GM04503 (cell line): Measurements from ENCODE around the gene SLC25A6.
"Not testable (repeated sequence)": the region's sequence is repeated elsewhere in the genome, so short reads cannot be mapped to it uniquely, and the experiment has no call there.

Experiments used
- DNase-seq: peaks from one replicate; pipeline ENCODE4 v3.0.0-alpha.2; 2012; ENCODE audit warnings: low read depth

Gene SLC25A6

DNA sequence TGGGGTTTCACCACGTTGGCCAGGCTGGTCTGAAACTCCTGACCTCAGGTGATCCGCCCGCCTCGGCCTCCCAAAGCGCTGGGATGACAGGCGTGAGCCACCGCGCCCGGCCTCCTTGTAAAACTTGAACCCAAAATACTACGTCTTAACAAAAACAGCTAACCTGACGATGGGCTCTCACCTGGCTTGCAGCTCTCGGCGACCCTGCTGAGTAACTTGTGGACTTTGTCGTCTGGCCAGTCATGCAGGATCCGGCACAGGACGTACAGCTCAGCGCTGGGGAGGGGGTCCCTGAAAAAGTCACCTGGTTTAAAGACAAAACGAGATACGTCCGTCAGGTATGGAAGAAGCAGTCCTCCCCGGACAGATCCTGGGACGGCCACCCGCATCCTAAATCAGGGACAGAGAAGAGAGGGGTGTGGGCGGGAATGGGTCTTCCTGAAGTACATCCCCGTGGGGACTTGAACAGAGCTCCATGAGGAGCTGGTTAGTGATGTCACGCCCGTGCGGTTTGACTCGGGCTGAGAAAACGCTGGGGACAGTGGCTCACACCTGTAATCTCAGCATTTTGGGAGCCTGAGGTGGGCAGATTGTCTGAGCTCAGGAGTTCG, 20.7 kb upstream of the SLC25A6 start:
- no peak for DNase-seq

DNA sequence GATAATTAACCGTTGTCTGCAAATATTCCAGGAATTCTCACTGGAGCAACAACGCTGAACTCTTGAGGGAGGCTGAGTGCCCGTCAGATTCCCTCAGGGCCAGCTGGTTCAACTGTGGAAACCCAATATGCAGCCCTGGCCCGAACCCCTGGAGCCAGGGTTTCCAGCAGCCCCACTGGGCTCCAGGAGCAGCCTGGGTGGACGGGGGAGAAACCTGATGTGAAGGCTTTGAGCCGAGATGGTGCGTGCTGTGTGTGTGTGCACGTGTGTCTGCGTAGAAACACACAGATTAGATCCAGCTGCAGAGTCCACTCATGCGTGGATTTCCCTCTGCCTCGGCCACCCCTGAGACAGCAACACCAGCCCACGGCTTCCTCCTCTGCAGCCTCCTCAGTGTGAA, 19.4 kb upstream of the SLC25A6 start:
- DNase-seq: no peak

DNA sequence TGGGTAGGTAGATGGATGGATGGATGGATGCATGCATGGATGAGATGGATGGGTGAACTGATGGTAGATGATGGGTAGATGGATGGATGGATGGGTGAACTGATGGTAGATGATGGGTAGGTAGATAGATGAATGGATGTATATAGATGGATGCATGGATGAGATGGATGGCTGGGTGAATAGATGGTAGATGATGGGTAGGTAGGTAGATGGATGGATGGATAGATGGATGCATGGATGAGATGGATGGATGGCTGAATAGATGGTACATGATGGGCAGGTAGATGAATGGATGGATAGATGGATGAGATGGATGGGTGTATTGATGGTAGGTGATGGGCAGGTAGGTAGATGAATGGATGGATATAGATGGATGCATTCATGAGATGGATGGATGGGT, 15.1 kb upstream of the SLC25A6 start:
- DNase-seq: no peak

DNA sequence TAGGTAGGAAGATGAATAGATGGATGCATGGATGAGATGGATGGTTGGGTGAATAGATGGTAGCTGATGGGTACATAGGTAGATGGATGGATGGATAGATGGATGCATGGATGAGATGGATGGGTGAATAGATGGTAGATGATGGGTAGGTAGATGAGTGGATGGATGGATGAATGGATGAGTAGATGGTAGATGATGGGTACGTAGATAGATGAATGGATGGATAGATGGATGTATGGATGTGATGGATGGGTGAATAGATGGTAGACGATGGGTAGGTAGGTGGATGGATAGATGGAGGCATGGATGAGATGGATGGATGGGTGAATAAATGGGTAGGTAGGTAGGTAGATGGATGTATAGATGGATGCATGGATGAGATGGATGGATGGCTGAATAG, 13.9 kb upstream of the SLC25A6 start:
- DNase-seq: not testable (repeated sequence)

DNA sequence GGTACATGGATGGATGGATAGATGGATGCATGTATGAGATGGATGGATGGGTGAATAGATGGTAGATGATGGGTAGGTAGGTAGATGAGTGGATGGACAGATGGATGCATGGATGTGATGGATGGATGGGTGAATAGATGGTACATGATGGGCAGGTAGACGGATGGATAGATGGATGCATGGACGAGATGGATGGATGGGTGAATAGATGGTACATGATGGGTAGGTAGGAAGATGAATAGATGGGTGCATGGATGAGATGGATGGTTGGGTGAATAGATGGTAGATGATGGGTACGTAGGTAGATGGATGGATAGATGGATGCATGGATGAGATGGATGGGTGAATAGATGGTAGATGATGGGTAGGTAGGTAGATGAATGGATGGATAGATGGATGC, 12.0 kb upstream of the SLC25A6 start:
- DNase-seq: not testable (repeated sequence)

DNA sequence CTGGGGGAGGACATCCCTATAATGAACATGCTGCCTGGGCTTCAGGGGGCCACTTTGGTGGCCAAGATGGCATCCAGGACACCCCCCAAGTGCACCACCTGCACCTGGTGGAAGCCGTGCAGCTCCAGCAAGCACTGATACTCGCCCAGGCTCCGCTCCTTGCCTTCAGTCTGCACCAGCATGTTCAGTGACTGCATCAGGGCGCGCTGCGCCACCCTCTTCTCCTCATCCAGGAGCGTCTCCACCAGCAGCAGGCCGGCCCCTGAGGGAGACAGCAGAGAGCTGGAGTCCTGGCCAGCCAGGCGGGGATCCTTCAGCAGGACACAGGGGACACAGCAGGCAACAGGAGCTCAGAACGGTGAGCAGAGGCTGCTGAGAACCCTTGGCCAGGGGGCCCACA, 11.3 kb upstream of the SLC25A6 start:
- DNase-seq: no peak

DNA sequence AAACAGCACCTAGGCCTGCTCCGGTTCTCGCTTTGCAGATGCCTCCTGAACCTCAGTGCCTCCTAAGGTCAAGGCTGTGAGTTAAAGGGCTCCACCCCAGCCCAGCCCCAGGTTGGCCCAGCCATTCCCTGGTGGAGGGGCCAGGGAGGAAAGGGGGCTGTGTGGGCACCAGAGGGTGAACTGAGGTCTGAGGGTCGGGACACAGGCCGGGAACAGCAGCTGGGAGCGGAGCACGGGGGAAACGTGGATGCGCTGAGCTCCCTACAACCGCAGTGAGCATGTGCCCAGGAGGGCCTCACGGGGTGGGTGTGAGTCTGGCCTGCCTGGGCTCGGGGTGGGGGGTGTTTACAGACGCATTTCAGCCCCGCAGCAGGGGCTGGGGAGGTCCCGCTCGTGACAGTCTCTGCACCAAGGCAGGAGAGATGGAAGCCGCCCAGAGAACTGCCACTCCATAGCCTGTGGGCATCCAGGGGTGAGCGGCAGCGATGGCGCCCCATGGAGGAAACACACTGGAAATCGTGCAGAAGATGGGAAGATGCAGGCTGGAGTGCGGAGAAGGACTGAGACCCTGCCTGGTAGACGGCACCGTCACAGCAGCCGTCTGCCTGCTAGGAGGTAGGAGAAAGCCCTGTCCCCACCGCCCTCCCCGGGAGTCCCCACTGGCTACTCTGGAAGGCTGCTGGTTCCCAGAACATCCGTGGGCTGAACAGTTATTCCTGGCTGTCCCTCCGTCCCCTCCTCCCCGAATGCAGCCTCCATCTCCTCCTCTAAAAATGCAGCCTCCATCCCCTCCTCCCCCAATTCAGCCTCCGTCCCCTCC, 9.9 kb upstream of the SLC25A6 start:
- no peak for DNase-seq

DNA sequence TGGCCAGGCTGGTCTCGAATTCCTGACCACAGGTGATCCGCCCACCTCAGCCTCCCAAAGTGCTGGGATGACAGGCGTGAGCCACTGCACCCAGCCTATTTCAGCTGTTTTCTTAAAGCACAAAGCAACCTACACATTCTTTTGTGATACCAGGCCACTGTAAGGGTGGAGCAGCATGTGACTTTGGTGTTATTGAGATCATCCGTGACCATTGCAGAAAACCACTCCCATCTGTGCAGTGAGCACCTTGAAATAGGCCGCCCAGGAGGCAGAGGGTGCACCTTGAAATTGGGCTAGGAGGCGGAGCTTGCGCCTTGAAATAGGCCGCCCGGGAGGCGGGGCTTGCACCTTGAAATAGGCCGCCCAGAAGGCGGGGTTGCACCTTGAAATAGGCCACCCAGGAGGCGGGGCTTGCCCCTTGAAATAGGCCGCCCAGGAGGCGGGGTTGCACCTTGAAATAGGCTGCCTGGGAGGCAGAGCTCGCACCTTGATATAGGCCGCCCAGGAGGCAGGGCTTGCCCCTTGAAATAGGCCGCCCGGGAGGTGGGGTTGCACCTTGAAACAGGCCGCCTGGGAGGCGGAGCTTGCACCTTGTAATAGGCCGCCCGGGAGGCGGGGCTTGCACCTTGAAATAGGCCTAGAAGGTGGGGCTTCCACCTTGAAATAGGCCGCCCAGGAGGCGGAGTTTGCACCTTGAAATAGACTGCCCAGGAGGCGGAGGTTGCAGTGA, 9.0 kb upstream of the SLC25A6 start:
- DNase-seq: no peak

DNA sequence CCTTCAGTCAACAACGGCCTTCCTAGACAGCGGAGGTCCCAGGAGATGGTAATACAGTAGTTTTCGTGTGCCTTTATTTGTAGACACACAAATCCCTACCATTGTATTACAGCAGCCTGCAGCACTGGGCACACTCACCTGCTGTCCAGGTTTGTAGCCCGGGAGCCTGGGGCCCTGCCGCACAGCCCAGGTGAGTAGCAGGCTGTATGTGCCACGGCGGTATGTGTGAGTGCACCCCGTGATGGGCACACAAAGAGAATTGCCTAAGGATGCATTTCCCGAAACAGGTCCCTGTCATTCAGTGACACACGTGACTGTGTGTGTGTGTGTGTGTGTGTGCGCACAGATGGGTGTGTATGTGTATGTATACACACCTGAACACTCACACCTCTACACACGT, 8.1 kb upstream of the SLC25A6 start:
- no peak for DNase-seq

DNA sequence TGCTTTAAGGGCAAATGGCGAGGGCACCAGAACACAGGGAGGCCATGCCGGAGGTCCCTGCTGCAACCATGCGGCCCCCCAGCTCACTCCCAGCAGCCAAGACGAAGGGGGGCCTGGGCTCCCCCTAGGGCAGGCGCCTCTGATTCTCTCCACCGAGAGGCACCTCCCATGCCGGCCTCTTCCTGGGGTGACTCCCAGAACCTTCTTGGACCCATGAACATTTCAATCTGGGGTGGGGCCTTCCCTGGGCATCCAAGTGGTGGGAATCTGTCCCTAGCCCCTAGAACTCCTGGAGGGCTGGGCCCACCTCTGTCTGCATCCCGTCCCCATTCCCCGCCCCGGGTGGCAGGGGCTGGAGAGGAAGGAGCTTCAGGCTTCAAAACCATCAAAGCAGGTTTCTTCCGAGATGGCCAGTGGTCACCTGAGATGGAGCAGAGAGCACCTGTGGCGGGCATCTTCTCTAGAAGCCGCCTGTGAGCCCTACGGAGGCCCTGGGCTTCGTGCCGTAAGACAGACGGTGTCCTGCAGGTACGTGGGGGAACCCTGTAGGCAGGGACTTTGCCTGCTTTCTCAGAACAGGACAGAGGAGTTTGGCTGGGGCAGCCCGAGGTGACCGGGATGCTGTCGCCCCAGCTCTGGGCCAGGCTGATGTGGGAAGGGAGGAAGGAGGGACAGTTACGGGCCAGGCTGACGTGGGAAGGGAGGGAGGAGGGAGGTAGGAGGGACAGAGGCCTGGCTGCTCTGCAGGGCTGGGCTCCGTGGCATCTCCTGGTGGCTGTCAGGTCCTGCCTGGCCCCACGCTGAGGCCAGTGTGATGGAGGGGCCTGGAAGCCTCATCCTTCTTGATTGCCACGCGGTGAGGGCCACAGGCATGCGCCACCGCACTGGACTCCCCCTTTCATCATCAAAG, 6.8 kb upstream of the SLC25A6 start:
- no peak for DNase-seq

DNA sequence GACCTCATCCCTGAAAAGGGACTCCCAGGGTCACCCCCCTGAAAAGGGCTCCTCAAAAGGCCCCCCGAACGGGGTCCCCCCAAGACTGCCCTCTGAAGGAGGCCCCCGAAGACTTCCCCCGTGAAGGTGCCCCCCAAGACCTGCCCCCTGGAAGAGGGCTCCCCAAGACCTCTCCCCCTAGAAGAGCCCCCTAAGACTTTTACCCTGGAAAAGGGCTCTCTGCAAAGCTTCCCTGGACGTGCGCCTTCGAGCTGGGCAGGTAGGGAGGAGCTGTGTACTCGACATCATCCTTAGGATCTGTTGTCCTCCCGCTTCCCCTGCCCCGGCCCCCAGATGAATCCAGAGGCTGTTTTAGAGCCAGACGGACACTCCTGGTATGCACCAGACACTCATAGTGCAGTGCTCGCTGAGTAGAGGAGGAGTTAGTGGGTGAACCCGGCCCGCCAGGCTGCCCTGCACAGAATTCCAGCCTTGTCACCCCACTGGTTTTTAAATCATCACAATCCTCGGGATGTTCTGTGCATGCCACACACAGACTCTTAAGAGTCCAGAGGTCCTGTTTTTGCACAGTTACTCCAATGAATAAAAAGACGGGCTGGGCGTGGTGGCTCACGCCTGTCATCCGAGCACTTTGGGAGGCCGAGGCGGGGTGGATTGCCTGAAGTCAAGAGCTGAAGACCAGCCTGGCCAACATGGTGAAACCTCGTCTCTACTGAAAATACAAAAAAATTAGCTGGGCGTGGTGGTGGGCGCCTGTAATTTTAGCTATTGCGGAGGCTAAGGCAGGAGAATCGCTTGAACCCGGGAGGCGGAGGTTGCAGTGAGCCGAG, 5.7 kb upstream of the SLC25A6 start:
- no peak for DNase-seq

DNA sequence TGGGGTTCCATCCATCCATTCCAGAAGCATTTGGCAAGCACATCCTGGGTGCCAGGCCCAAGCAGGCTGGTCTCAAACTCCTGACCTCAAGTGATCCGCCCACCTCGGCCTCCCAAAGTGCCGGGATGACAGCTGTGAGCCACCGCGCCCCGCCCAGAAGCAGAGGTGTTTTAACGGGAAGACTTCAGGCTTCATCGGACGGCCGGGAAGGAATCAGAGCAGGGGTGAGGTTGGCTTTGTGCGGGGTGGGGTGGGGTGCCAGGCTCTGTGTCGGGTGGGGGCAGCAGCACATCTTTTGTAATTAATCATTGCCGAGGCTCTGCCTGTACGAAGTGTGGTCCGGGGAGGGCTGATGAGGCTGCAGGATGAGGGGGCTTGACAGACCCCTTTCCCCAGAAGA, 5.1 kb upstream of the SLC25A6 start:
- no peak for DNase-seq

DNA sequence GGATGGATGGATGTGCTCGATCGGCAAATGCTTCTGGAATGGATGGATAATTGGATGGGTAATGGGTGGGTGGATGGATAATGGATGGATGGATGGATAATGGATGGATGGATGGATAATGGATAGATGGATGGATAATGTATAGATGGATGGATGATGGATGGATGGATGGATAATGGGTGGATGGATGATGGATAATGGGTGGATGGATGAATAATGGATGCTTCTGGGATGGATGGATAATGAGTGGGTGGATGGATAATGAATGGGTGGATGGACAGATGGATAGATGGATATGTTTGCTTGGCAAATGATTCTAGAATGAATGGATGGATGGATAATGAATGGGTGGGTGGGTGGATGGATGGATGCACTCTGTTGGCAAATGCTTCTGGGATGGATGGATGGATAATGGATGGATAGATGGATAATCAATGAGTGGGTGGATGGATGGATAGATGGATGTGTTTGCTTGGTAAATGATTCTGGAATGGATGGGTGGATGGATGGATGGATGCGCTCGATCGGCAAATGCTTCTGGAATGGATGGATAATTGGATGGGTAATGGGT, 3.8 kb upstream of the SLC25A6 start:
- DNase-seq: no peak

DNA sequence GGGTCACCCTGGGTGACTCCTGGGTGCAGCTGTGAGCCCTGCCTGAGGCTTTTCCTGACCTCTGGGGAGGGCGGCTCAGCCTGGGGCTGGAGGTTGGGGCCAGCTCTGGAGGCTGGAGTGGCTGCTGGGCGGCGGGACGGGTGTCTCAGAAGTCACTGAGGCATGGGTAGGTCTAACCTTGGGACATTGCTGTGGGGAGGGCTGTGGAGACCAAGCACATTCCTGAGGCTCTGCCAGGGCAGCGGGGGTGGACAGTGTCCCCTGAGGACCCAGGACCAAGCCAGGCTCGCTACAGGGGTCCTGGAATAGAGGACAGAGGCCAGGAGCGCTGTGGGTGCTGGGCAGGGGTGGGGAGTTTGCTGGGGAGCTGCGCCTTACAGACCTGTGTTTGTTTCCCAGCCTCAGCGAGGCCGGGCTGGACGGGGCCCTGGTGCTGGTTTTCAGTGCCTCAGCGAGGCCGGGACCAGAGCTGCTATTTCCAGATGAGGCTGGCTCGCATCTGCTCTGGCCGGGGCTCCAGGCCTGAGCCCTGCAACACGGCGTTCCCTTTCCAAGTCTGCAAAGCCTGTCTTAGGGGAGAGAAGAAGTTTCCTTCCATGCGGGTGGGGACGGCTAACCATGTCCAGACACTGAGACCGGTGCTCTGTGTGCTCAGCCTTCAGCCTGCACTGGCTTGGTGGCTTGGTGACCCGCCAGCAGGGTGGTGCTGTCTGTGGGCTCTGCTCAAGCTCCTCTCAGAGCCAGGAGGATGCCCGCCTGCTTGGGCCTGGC, 3.0 kb upstream of the SLC25A6 start:
- DNase-seq: no peak

DNA sequence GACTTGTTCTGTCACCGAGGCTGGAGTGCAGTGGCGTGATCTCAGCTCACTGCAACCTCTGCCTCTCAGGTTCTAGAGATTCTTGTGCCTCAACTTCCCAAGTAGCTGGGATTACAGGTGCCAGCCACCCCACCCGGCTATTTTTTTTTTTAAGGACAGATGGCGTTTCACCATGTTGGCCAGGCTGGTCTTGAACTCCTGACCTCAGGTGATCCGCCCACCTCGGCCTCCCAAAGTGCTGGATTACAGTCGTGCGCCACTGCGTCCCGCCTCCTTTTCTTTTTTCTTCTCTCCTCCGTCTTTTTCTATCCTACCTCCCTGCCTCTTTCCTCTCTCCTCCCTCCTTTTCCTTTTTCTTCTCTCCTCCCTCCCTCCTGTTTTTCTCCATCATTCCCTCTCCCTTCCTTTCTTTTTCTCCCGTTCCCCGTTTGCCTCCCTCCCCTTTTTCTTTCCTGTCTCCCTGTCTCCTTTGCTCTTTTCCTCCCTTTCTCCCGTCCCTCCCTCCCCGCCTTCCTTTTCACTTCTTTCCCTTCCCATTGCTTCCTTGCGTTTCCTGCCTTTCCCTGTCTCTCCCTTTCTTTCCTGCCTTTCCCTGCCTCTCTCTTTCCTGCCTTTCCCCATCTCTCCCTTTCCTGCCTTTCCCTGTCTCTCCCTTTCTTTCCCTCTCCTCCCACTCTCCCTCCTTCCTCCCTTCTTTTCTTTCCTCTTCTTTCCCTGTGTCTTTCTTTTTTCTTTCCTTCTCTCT, 2.1 kb upstream of the SLC25A6 start:
- DNase-seq: no peak

DNA sequence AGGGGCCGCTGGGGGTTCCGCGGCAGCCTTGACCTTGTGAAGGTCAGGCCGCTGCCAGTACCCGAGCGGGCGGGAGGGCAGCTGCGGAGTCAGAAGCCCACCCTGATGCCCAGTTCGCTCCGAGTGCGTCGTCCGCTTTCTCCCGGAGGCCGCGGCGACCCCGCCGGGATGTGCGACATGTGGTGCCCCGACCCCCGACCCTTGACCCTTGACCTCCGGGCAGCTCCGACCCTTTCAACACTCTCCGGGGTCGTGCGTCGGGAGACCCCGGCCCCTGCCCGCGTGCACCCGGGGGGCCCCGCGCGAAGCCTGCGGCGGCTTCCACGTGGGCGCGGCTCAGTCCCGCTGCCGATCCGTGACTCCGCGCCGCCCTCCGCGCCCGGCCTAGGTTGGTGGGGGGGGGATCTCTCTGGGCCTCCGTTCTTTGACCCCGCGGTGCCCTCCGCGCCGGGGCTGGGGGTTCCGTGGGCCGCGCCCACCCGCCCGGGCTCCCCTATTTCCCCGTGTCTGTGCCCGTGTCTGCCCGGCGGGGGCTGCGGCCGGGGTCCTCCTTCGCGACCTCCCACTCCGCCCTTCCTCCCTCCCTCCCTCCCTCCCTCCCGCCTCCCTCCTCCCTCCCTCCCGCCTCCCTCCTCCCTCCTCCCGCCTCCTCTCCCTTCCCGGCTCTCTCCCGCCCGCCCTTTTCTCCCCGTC, 609 bp upstream of the SLC25A6 start:
- no peak for DNase-seq

DNA sequence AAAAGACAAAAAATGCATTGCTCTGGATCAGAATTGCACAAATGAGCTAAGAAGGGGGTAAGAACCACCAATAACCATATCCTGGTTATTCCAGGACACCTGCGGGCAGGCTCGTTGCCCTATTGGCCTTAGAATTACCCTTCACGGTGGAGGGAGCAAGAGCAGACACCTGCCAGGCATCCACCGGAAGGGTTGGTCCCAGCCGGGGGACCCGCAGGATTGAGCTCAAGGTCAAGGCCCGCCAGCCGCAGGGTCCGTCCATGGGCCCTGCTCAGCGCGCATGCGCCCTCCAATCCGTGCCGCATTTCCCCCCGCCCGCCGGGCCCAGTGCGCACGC, 575 bp downstream of the SLC25A6 start:
- DNase-seq: no peak

DNA sequence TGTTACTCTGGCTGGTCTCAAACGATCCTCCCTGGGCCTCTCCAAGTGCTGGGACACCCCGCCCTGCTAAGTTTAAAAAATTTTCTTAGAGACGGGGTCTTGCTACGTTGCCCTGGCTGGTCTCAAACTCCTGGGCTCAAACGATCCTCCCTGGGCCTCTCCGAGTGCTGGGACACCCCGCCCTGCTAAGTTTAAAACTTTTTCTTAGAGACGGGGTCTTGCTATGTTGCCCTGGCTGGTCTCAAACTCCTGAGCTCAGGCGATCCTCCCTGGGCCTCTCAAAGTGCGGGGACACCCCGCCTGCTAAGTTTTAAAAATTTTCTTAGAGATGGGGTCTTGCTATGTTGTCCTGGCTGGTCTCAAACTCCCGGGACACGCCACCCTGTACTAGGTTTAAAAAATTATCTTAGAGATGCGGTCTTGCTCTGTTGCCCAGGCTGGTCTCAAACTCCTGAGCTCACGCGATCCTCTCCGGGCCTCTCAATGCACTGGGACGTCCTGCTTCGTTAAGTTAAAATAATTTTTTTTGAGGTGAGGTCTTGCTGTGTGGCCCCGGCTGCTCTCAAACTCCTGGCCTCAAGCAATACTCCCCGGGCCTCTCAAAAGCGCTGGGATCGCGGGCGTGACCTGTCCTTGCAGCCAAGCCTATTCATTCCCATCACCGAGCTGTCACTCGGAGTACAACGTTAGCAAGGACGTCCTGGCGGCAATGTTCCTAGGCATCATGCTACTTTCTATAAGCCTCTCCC, 1.1 kb downstream of the SLC25A6 start:
- DNase-seq: no peak
